GM12874 (cell line): ENCODE measurements around the gene KCNIP1.

Source experiments
- TF ChIP-seq, protein P1 (sequence below): IDR thresholded peaks from 2 replicates; pipeline ENCODE4 v1.5.1; 2011; ENCODE audit warnings: low read depth, mild to moderate bottlenecking, control low read depth, low read length, moderate library complexity; ENCODE audit not compliant: insufficient read depth

Gene KCNIP1

DNA sequence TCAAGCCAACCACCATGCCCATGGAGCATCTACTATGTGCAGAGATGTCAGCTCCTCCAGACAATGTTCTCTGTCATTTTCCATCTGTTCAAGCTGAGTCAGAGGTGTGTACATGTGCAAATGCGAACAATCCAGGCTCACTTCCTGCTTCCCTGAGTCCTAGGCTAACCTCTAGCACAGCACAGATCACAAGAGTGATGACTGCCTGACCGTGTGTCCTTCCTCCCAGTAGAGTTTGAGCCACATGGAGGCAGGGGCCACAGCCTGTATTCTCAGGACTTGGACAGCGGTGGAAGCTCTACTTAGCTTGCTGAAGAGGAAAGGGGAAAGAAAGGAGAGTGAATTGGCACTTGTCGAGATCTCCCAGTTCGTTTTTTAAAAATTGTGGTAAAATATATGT lies 87.2 kb downstream of the KCNIP1 start:
- TF ChIP-seq, protein P1, sequence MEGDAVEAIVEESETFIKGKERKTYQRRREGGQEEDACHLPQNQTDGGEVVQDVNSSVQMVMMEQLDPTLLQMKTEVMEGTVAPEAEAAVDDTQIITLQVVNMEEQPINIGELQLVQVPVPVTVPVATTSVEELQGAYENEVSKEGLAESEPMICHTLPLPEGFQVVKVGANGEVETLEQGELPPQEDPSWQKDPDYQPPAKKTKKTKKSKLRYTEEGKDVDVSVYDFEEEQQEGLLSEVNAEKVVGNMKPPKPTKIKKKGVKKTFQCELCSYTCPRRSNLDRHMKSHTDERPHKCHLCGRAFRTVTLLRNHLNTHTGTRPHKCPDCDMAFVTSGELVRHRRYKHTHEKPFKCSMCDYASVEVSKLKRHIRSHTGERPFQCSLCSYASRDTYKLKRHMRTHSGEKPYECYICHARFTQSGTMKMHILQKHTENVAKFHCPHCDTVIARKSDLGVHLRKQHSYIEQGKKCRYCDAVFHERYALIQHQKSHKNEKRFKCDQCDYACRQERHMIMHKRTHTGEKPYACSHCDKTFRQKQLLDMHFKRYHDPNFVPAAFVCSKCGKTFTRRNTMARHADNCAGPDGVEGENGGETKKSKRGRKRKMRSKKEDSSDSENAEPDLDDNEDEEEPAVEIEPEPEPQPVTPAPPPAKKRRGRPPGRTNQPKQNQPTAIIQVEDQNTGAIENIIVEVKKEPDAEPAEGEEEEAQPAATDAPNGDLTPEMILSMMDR = no peak

DNA sequence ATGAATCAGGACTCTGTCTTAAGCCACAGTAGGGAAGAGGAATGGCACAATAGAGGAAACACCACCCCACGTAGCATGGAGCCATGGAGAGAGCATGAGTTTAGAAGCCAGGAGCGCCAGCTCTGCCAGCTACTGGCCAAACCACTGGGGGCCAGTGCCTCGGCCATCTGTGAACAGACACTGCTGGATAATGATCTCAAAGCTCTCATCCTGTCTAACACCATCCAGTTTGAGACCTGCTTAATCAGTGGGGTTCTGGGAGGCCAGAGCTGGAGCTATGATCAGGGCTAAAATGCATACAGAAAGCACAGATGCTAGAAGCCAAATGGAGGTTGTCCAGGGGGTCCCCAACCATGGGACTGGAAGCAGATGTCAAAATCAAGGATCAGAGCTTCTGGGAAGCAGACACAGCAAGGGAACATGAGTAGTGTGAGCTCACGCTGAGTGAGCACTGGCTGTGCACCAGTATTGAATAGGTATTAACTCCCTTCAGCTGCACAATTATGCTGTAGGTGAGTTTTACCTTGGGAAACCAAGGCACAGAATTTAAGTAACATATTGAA lies 92.7 kb downstream of the KCNIP1 start:
- TF ChIP-seq, protein P1 = no peak

DNA sequence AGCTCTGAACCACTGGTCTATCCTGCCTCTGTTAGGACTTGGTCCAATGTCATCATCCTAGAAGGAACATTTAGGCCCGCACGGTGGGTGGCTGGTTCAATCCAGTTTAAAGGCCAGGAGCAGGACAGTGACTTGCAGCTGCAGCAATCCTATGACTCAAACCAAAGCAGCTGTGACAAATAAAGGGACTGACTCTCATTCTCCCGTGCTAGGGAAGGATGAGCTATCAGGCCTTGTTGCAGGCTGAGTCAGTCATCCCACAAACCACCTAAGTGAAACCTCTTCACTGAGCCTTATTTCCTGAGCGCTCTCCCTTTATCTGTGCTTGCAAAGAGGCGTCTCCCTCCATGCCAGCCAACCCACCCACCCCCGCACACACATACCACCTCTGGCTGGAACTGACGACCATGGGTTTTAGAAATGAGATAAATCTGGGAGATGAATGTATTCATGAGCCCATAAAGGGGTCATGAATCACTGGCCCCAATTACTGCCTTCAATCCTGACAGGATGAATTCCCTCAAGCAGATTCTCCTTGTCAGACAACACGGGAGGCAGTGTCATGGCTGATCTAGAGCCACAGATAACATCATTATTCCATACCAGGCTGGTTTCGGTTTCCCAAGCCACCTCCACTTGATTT lies 93.4 kb downstream of the KCNIP1 start:
- TF ChIP-seq, protein P1 = no peak

DNA sequence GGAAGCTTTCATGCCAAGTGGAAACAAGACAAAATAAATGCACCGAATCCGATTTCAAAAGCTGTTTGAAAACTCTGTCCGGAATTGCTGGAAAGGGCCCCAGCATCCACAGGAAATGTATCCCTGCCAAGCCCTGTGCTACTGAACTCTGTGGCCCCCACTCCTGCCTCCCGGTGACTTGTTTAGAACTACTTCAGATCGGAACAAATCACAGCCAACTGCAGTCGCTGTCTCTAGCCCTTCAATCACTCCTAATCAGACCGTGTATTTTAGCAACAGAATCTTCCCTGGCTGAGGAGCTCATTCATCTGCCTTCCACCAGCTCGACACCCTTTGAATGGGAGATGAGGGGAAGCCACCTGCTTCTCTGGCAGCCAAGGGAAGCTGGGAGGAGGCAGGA lies 94.1 kb downstream of the KCNIP1 start:
- TF ChIP-seq, protein P1 = no peak

DNA sequence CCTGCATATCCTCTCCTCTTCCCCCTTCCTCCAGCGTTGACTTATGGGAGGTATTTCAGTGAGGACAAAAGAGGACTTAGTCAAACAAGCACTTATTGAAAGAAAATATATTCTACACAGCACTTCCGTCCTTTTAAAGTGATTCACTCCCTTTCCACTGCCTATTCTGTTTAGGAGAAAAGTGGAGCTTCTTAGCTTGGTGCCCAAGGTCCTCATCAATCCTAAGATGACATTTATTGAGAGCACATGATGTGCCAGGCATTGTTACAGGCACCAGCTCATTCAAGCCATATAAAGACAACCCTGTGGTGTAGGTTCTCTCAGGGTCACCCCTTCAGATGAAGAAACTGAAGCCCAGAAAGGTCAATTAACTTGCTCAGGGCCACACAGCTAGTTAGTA lies 95.9 kb downstream of the KCNIP1 start:
- TF ChIP-seq, protein P1 = no peak

DNA sequence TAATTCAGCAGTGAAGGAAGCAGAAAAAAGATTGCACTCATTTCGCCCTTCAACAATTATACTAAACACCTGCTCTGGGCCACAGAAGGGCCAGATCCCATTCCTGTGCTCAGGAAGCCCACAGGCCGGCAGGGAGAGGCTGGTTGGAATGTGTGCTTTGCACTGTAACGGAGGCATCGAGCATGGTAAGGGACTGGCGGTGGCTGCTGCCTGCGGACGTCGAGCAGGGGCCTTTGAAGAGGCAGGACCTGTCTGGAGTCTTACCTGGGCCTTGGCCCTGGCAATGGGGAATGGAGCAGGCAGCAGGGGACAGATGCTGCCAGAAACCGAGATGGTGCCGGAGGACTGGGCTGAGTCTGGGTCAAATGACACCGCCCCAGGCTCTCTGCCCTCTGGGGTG lies 97.8 kb downstream of the KCNIP1 start:
- TF ChIP-seq, protein P1 = no peak

DNA sequence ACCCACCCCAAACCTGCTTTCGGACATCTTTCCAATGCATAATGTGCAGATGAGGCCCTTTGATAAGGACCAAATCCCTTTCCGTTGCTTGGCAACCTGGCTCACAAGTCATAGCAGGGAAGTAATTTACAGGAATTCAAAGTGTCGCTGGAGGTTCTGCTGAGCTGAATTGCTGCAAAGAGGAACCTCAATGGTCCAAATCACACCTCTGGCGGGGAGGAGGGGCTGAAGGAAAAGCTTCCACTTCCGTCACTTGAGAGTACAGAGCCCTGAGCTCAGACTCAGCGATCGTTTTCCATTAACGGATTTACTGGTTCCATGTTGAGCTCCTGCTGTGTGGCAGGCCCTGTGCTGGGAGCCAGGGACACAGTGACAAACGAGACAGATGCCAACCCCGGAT lies 99.3 kb downstream of the KCNIP1 start:
- TF ChIP-seq, protein P1 = no peak
